ENCODE measurements around the gene NR2F6. TPM values are rescaled to one million over a fixed set of nuclear protein-coding genes. Genes with fewer than 3 reads are reported as not detected.

Gene NR2F6
- total RNA-seq, 4 donors from 2014 or later = 57.2 to 119 (median 83.6) TPM

GRCh38 chr19:17254636-17255035 lies 8.9 kb upstream of the NR2F6 start:
- DNase-seq (ENCODE audit: low spot score in 2 of 2) = no peak
- no peak for TF ChIP-seq POLR2A (IDR thresholded peaks at IDR 0.05)
- TF ChIP-seq, protein P1, sequence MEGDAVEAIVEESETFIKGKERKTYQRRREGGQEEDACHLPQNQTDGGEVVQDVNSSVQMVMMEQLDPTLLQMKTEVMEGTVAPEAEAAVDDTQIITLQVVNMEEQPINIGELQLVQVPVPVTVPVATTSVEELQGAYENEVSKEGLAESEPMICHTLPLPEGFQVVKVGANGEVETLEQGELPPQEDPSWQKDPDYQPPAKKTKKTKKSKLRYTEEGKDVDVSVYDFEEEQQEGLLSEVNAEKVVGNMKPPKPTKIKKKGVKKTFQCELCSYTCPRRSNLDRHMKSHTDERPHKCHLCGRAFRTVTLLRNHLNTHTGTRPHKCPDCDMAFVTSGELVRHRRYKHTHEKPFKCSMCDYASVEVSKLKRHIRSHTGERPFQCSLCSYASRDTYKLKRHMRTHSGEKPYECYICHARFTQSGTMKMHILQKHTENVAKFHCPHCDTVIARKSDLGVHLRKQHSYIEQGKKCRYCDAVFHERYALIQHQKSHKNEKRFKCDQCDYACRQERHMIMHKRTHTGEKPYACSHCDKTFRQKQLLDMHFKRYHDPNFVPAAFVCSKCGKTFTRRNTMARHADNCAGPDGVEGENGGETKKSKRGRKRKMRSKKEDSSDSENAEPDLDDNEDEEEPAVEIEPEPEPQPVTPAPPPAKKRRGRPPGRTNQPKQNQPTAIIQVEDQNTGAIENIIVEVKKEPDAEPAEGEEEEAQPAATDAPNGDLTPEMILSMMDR (IDR thresholded peaks at IDR 0.05) = no peak
- intact Hi-C loops (cut with DNase I; ENCODE audit: low total_unique reads) = no loop called here
- WGBS, 2 donors = 85 to 89% methylated on average over 10 of the region's 10 CpGs
- H3K4me3 ChIP-seq (ENCODE audit: low read depth, poor library complexity, severe bottlenecking) = no peak overlapping the region

DNA sequence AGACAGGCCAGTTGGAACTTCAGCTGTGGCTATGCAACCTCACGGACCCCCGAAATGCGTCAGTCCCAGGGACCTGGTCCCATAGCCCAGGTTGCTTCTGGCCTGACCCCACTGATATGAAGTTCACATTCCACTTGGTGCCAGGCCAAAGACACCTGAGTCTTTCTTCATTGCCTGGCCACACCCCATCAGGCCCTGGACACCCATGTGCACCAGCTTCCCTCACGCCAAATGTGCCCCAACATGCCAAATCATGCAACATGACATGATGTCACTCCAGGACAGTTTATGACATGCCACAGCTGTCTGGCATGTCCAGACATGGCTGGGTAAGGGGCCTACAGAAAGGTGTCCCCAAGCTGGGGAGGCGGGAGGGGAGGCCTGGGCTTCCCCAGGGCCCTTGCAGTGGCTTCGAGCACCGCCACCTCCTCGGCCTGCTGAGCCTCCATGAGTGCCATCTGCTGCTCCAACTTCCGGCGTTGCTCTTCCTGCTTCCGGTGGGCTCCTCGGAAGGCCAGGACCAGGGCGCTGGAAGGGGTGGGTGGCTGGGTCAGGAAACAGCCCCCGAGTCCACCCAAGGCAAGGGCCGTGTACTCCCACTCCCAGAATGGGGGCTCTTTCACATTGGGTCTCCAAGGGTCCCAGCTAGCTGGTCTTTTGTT lies 4.3 kb upstream of the NR2F6 start:
- TF ChIP-seq POLR2A (IDR thresholded peaks at IDR 0.05) = no peak
- TF ChIP-seq, protein P1 (IDR thresholded peaks at IDR 0.05) = no peak
- DNase-seq (ENCODE audit: low spot score in 2 of 2) = no peak
- 80 to 87% methylated on average over 14 to 15 of the region's 15 CpGs for WGBS, 2 donors
- intact Hi-C loops (cut with DNase I; ENCODE audit: low total_unique reads) = no loop called here
- no peak overlapping the region for H3K4me3 ChIP-seq (ENCODE audit: low read depth, poor library complexity, severe bottlenecking)

- no peak for TF ChIP-seq POLR2A (IDR thresholded peaks at IDR 0.05)
- TF ChIP-seq, protein P1 (IDR thresholded peaks at IDR 0.05) = peak in 1 of 3 donors; percentile 64
- DNase-seq (ENCODE audit: low spot score in 2 of 2) = no peak
- intact Hi-C loops (cut with DNase I; ENCODE audit: low total_unique reads) = no loop called here
- WGBS, 2 donors = 67 to 68% methylated on average over 14 to 21 of the region's 21 CpGs
- no peak overlapping the region for H3K4me3 ChIP-seq (ENCODE audit: low read depth, poor library complexity, severe bottlenecking)
Observed at GRCh38 chr19:17248011-17248776, 2.5 kb upstream of the NR2F6 start.

DNA sequence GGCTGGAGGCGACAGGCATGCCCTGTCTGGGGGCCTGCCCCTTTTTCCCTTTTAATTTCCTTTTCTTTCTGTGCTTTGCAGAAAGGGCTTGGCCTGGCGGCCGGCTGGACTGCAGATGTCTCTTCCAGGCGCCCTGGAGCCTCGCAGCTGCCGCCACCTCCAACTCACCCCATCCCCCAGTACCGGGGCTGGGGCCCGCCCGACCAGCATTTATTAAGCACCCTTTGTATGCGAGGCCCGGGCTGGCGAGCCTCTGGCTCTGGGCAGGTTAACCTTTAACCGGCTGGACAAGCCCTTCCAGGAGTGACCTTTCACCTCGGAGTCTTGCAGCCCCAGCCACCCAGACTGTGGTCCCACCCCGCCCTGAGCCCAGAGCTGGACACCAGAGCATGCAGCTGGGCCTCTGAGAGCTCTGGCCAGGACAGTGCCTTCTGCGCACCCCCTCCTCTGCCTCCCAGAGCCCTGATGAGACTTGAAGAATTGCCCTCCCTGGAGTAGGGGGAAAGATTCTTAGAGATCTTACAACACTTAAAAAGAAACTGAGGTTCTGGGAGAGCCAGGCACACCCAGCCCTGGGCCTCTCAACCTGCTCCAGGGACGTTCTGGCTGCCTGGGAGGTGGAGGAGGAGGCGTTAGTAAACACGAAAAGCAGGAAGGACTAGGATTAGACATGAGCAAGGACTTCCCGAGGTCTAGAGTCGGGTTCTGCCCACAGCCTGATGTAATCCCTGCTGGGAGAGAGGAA lies 1.1 kb upstream of the NR2F6 start:
- intact Hi-C loops (cut with DNase I; ENCODE audit: low total_unique reads) = no loop called here
- WGBS, 2 donors = 11 to 20% methylated on average over 21 of the region's 21 CpGs

More for the DNA sequence above, 1.1 kb upstream of the NR2F6 start:
- no peak for DNase-seq (ENCODE audit: low spot score in 2 of 2)
- TF ChIP-seq POLR2A (IDR thresholded peaks at IDR 0.05) = no peak
- TF ChIP-seq, protein P1 (IDR thresholded peaks at IDR 0.05) = no peak
- H3K4me3 ChIP-seq (ENCODE audit: low read depth, poor library complexity, severe bottlenecking) = peak overlapping the region; percentile 22

All from lower leg skin (tissue), 4 donors.